Sigmoid colon (tissue), 7 donors: Measurements from ENCODE around the gene ORC6. TPM values are rescaled to one million over a fixed set of nuclear protein-coding genes. Genes with fewer than 3 reads are reported as not detected.

ENCODE experiments used
- DNase-seq: peaks from one replicate; pipeline ENCODE4 v3.0.0-alpha.2; 2019
- H3K27ac ChIP-seq, 4 donors: fragments of 200-600 bp; sonication (generic); one replicate each; pipeline ENCODE4 v1.5.1; 2016 to 2019; ENCODE audit warnings: mild to moderate bottlenecking in 1 of 4
- H3K27me3 ChIP-seq, 3 donors: fragments of 200-600 bp; sonication (generic); one replicate each; pipeline ENCODE4 v1.5.1; 2019; ENCODE audit warnings: mild to moderate bottlenecking in 1 of 3
- H3K36me3 ChIP-seq, 4 donors: fragments of 200-600 bp; sonication (generic); one replicate each; pipeline ENCODE4 v1.5.1; 2016 to 2019
- H3K4me1 ChIP-seq, 4 donors: fragments of 200-600 bp; sonication (generic); one replicate each; pipeline ENCODE4 v1.5.1; 2017 to 2019
- H3K4me3 ChIP-seq, 4 donors: fragments of 200-600 bp; sonication (generic); one replicate each; pipeline ENCODE4 v1.5.1; 2017 to 2019; ENCODE audit warnings: mild to moderate bottlenecking in 2 of 4, moderate library complexity in 1 of 4
- H3K9me3 ChIP-seq, 4 donors: fragments of 200-600 bp in 3 of 4; sonication (generic) in 3 of 4; one replicate each; pipeline versions ENCODE4 v1.5.1 to v1.6.1; 2013 to 2019
- CTCF ChIP-seq, 4 experiments: fragments of 450-650 bp in 3 of 4; fragments of 200-600 bp in 1 of 4; IDR thresholded peaks; one replicate each; pipeline ENCODE4 v1.5.1; 2016 to 2019; ENCODE audit warnings: antibody characterized with exemption in 4 of 4, mild to moderate bottlenecking in 3 of 4, moderate library complexity in 2 of 4
- EP300 ChIP-seq, 4 donors: sonication (generic); formaldehyde crosslinking; IDR thresholded peaks; one replicate each; pipeline ENCODE4 v1.6.1; 2017; ENCODE audit warnings: antibody characterized with exemption in 4 of 4
- POLR2A ChIP-seq, 2 donors: fragments of 450-650 bp; IDR thresholded peaks; one replicate each; pipeline ENCODE4 v1.6.1; 2016; ENCODE audit warnings: antibody characterized with exemption in 2 of 2, mild to moderate bottlenecking in 2 of 2, moderate library complexity in 2 of 2
- POLR2AphosphoS5 ChIP-seq, 4 donors: sonication (generic); formaldehyde crosslinking; IDR thresholded peaks; one replicate each; pipeline ENCODE4 v1.6.1; 2017; ENCODE audit warnings: antibody characterized with exemption in 4 of 4
- WGBS, 2 donors: extraction: QIAGEN DNeasy Blood & Tissue Kit; methylation state at CpG; one replicate each; pipeline ENCODE4 v1.1.7; 2013; 5-methylcytosine and 5-hydroxymethylcytosine counted together
- intact Hi-C: fragments of 100-400 bp; cut with DNase I; formaldehyde crosslinking; loops from one replicate; pipeline ENCODE4 v1.15.1; 2023
- polyA plus RNA-seq, 3 donors: library from polyadenylated mRNA; stranded (reverse); fragments of 200-250 nt; gene quantifications; one replicate each; pipeline ENCODE4 v1.2.3, GENCODE V29; 2013
- total RNA-seq, 4 donors: library from RNA; depleted of rRNA; stranded (reverse); fragments of >200 nt; gene quantifications; one replicate each; pipeline ENCODE4 v1.1.0, GENCODE V29; 2016
- donor health status: healthy with polysubstance abuse.
- donor health status: Bipolar disorder and iron deficiency.
- donor health status: healthy.

ORC6 gene
- total and polyA plus RNA-seq, 7 donors: 0.33 to 9.2 (median 2.4) TPM

- no peaks in the 10 kb centered on the region for H3K27me3 ChIP-seq
- no peak for TF ChIP-seq CTCF (IDR thresholded peaks at IDR 0.05)
- no peak for TF ChIP-seq EP300 (IDR thresholded peaks at IDR 0.05)
- no peak for TF ChIP-seq POLR2A (IDR thresholded peaks at IDR 0.05)
- TF ChIP-seq POLR2AphosphoS5 (IDR thresholded peaks at IDR 0.05): no peak
- DNase-seq: no peak
- intact Hi-C loops: no loop called here
- no peak overlapping the region for H3K27ac ChIP-seq
- H3K9me3 ChIP-seq: no peaks in the 10 kb centered on the region
- no peak overlapping the region for H3K4me3 ChIP-seq
- no peaks in the 10 kb centered on the region for H3K36me3 ChIP-seq
- H3K4me1 ChIP-seq: no peaks in the 10 kb centered on the region
- 88 to 91% methylated on average over 7 of the region's 7 CpGs for WGBS, 2 donors
Observed at GRCh38 chr16:46714797-46715591, 25.5 kb downstream of the ORC6 start.

- intact Hi-C loops: no loop called here
- DNase-seq: no peak
- 69 to 73% methylated on average over 6 of the region's 6 CpGs for WGBS, 2 donors
- TF ChIP-seq CTCF (IDR thresholded peaks at IDR 0.05) (no peak), EP300 (IDR thresholded peaks at IDR 0.05) (no peak), POLR2AphosphoS5 (IDR thresholded peaks at IDR 0.05) (no peak), POLR2A (IDR thresholded peaks at IDR 0.05) (no peak)
- H3K4me3 ChIP-seq: no peak overlapping the region
- no peaks in the 10 kb centered on the region for H3K4me1 ChIP-seq
- no peaks in the 10 kb centered on the region for H3K27me3 ChIP-seq
- no peaks in the 10 kb centered on the region for H3K9me3 ChIP-seq
- H3K36me3 ChIP-seq: no peaks in the 10 kb centered on the region
- H3K27ac ChIP-seq: no peak overlapping the region
Observed at GRCh38 chr16:46715769-46716305, 26.4 kb downstream of the ORC6 start.

- Histone ChIP-seq H3K27me3 (no peaks in the 10 kb centered on the region), H3K36me3 (no peaks in the 10 kb centered on the region), H3K27ac (no peak overlapping the region), H3K4me3 (no peak overlapping the region), H3K4me1 (no peaks in the 10 kb centered on the region), H3K9me3 (no peaks in the 10 kb centered on the region)
- WGBS, 2 donors: 77 to 88% methylated on average over 2 of the region's 2 CpGs
- TF ChIP-seq POLR2AphosphoS5 (IDR thresholded peaks at IDR 0.05) (no peak), EP300 (IDR thresholded peaks at IDR 0.05) (no peak), POLR2A (IDR thresholded peaks at IDR 0.05) (no peak), CTCF (IDR thresholded peaks at IDR 0.05) (no peak)
- DNase-seq: no peak
- intact Hi-C loops: no loop called here
Observed at GRCh38 chr16:46717692-46718091, 28.2 kb downstream of the ORC6 start.

- H3K4me3 ChIP-seq: no peak overlapping the region
- no peak for DNase-seq
- H3K27ac ChIP-seq: no peak overlapping the region
- H3K36me3 ChIP-seq: no peaks in the 10 kb centered on the region
- no peak for TF ChIP-seq EP300 (IDR thresholded peaks at IDR 0.05)
- TF ChIP-seq POLR2AphosphoS5 (IDR thresholded peaks at IDR 0.05): no peak
- TF ChIP-seq CTCF (IDR thresholded peaks at IDR 0.05): no peak
- no peak for TF ChIP-seq POLR2A (IDR thresholded peaks at IDR 0.05)
- H3K9me3 ChIP-seq: no peaks in the 10 kb centered on the region
- no peaks in the 10 kb centered on the region for H3K27me3 ChIP-seq
- WGBS, 2 donors: 83 to 86% methylated on average over 8 of the region's 8 CpGs
- intact Hi-C loops: no loop called here
- no peaks in the 10 kb centered on the region for H3K4me1 ChIP-seq
Observed at GRCh38 chr16:46718214-46718613, 28.8 kb downstream of the ORC6 start.
